Vagina (tissue), 2 donors: ENCODE data around the gene DES.

Source experiments
- POLR2A ChIP-seq, 2 donors: fragments of 450-650 bp; IDR thresholded peaks; one replicate each; pipeline ENCODE4 v1.6.1; 2017; ENCODE audit warnings: antibody characterized with exemption in 2 of 2, mild to moderate bottlenecking in 2 of 2, moderate library complexity in 2 of 2
- TF ChIP-seq, protein P1 (sequence below), 3 experiments: fragments of 450-650 bp in 2 of 3; fragments of 200-600 bp in 1 of 3; sonication (generic) in 1 of 3; IDR thresholded peaks; one replicate each; pipeline ENCODE4 v1.5.1; 2017 to 2019; ENCODE audit warnings: antibody characterized with exemption in 3 of 3, mild to moderate bottlenecking in 2 of 3, moderate library complexity in 2 of 3

GRCh38 chr2:219423652-219424377 lies 5.6 kb downstream of the DES start:
- TF ChIP-seq, protein P1, sequence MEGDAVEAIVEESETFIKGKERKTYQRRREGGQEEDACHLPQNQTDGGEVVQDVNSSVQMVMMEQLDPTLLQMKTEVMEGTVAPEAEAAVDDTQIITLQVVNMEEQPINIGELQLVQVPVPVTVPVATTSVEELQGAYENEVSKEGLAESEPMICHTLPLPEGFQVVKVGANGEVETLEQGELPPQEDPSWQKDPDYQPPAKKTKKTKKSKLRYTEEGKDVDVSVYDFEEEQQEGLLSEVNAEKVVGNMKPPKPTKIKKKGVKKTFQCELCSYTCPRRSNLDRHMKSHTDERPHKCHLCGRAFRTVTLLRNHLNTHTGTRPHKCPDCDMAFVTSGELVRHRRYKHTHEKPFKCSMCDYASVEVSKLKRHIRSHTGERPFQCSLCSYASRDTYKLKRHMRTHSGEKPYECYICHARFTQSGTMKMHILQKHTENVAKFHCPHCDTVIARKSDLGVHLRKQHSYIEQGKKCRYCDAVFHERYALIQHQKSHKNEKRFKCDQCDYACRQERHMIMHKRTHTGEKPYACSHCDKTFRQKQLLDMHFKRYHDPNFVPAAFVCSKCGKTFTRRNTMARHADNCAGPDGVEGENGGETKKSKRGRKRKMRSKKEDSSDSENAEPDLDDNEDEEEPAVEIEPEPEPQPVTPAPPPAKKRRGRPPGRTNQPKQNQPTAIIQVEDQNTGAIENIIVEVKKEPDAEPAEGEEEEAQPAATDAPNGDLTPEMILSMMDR (IDR thresholded peaks at IDR 0.05): no peak
- no peak for TF ChIP-seq POLR2A (IDR thresholded peaks at IDR 0.05)
